GM12878 (cell line): ENCODE measurements around the gene ZNF512. TPM values are rescaled to one million over a fixed set of nuclear protein-coding genes. Genes with fewer than 3 reads are reported as not detected.

Source experiments
- ATAC-seq: fragments of 200-7000 bp; cut with Tn5 transposase; 3 replicates; pipeline ENCODE4 v1.9.1; 2020; ENCODE audit warnings: mild to moderate bottlenecking, moderate library complexity
- BruUV-seq: library from RNA; stranded (reverse); fragments of 400-500 nt; replicated peaks from 2 replicates; lab custom pipeline; 2021; lab: Mats Ljungman, UMichigan
- CTCF ChIA-PET: fragments of 300-600 bp; sonication (Branson Sonifier 250); formaldehyde crosslinking; extraction: SDS; loops from one replicate; lab custom pipeline; 2021; ENCODE audit warnings: inconsistent platforms; lab: Yijun Ruan, JAX
- POLR2A ChIA-PET: fragments of 350-600 bp; formaldehyde crosslinking; extraction: SDS; loops from one replicate; lab custom pipeline; 2021; ENCODE audit warnings: inconsistent platforms; lab: Charles Lee
- RAD21 ChIA-PET: fragments of 300-600 bp; sonication (Branson Sonifier 250); formaldehyde crosslinking; loops from one replicate; lab custom pipeline; 2023; ENCODE audit warnings: antibody characterized with exemption; ENCODE audit not compliant: unreplicated experiment; lab: Charles Lee
- SMC1A ChIA-PET: fragments of 300-600 bp; sonication (Branson Sonifier 250); formaldehyde crosslinking; loops from one replicate; lab custom pipeline; 2023; ENCODE audit not compliant: unreplicated experiment, uncharacterized antibody; lab: Charles Lee
- DNase-seq: peaks from one replicate; pipeline ENCODE4 v3.0.0-alpha.2; 2011; ENCODE audit warnings: low read depth, low spot score
- FAIRE-seq: peaks from 3 replicates; lab custom pipeline; 2011; peaks lifted over from hg19 to GRCh38; lab: Jason Lieb, UNC
- H2AFZ ChIP-seq: 2 replicates; pipeline ENCODE4 v1.6.0; 2011; ENCODE audit warnings: low read depth, low read length, control low read depth; ENCODE audit not compliant: control insufficient read depth
- H3K27ac ChIP-seq: 2 replicates; pipeline ENCODE4 v1.5.1; 2011; ENCODE audit warnings: control low read depth; ENCODE audit not compliant: control insufficient read depth, insufficient read depth
- H3K27me3 ChIP-seq, 2 experiments: replicated peaks in 1 of 2; 2 replicates each; pipeline versions ENCODE4 v1.6.0 to v1.6.1; 2011; ENCODE audit warnings: low read length in 1 of 2; ENCODE audit not compliant: control insufficient read depth in 2 of 2, insufficient read depth in 2 of 2
- H3K36me3 ChIP-seq, 2 experiments: 2 replicates each; pipeline ENCODE4 v1.5.1; 2011; ENCODE audit warnings: low read length in 1 of 2; ENCODE audit not compliant: control insufficient read depth in 2 of 2, insufficient read depth in 2 of 2
- H3K4me1 ChIP-seq: 2 replicates; pipeline ENCODE4 v1.6.1; 2011; ENCODE audit warnings: mild to moderate bottlenecking, low read length, moderate library complexity, mixed read lengths; ENCODE audit not compliant: control insufficient read depth, insufficient read depth
- H3K4me2 ChIP-seq: 2 replicates; pipeline ENCODE4 v1.6.0; 2011; ENCODE audit warnings: control low read depth; ENCODE audit not compliant: control insufficient read depth, insufficient read depth
- H3K4me3 ChIP-seq: fragments of 200-600 bp; sonication (generic); 2 replicates; pipeline ENCODE4 v1.5.1; 2016
- H3K79me2 ChIP-seq: 2 replicates; pipeline ENCODE4 v1.6.0; 2011; ENCODE audit warnings: low read length; ENCODE audit not compliant: control insufficient read depth, insufficient read depth
- H3K9ac ChIP-seq: 2 replicates; pipeline ENCODE4 v1.8.0; 2011; ENCODE audit warnings: low read length, control low read depth, mixed read lengths; ENCODE audit not compliant: control insufficient read depth, insufficient read depth
- H3K9me3 ChIP-seq: replicated peaks from 3 replicates; pipeline ENCODE4 v1.5.1; 2011; ENCODE audit warnings: mild to moderate bottlenecking, low read length; ENCODE audit not compliant: control insufficient read depth, insufficient read depth
- H4K20me1 ChIP-seq: 2 replicates; pipeline ENCODE4 v1.6.0; 2011; ENCODE audit not compliant: control insufficient read depth, insufficient read depth
- BCL11A ChIP-seq: IDR thresholded peaks from 2 replicates; pipeline ENCODE4 v1.6.1; 2011; ENCODE audit warnings: low read depth, low read length
- NBN ChIP-seq: fragments of 450-650 bp; IDR thresholded peaks from 2 replicates; pipeline ENCODE4 v1.6.1; 2016
- RAD51 ChIP-seq: fragments of 450-650 bp; IDR thresholded peaks from 2 replicates; pipeline ENCODE4 v1.6.1; 2016; ENCODE audit warnings: moderate library complexity, mild to moderate bottlenecking, inconsistent platforms
- RBBP5 ChIP-seq: fragments of 200-600 bp; sonication (generic); conservative IDR thresholded peaks from 2 replicates; pipeline ENCODE4 v1.6.1; 2016
- SIX5 ChIP-seq: IDR thresholded peaks from 2 replicates; pipeline ENCODE4 v1.6.1; 2011; ENCODE audit warnings: mild to moderate bottlenecking, low read depth, low read length, moderate library complexity; ENCODE audit not compliant: severe bottlenecking
- WGBS: methylation state at CpG from one replicate; pipeline ENCODE4 v1.1.6; 2016; ENCODE audit warnings: low lambda C conversion rate; ENCODE audit not compliant: insufficient replicate concordance, insufficient coverage; ENCODE audit errors: missing lambda C conversion rate; 5-methylcytosine and 5-hydroxymethylcytosine counted together
- in situ Hi-C: fragments of 300-500 bp; cut with MboI; formaldehyde crosslinking; loops from 9 replicates; pipeline ENCODE4 v1.14.3; 2018; ENCODE audit warnings: mixed read lengths
- intact Hi-C: fragments of 100-400 bp; cut with micrococcal nuclease; formaldehyde crosslinking; loops from one replicate; pipeline ENCODE4 v1.14.2; 2022; ENCODE audit not compliant: unreplicated experiment
- polyA plus RNA-seq, 11 experiments: library from polyadenylated mRNA; depleted of rRNA in 4 of 11; unstranded in 6 of 11; stranded (reverse) in 5 of 11; fragments of >200 nt; fragmentation: Nextera tagmentation in 4 of 11; fragmentation: Illumina TruSeq in 1 of 11; extraction: Ambion mirVana in 4 of 11; extraction: Trizol in 1 of 11; gene quantifications; 1 replicate in 1 of 11; 2 replicates in 10 of 11; pipeline versions ENCODE4 v1.2.1 to v1.2.3, GENCODE V29; 2011 to 2016; ENCODE audit warnings: inconsistent platforms in 2 of 11, missing spikeins in 2 of 11, low read depth in 1 of 11
- total RNA-seq, 4 experiments: library from RNA; depleted of rRNA in 3 of 4; stranded (reverse); fragments of >200 nt in 3 of 4; fragmentation: Illumina TruSeq in 1 of 4; extraction: Trizol in 1 of 4; gene quantifications; 2 replicates each; pipeline versions ENCODE4 v1.2.1 to v1.2.3, GENCODE V29; 2013 to 2021
- TF ChIP-seq, protein P1 (sequence below): fragments of 450-650 bp; formaldehyde crosslinking; IDR thresholded peaks from 2 replicates; pipeline ENCODE4 v1.5.0; 2022; ENCODE audit warnings: mild to moderate bottlenecking, missing genetic modification characterization

The ZNF512 gene
- total and polyA plus RNA-seq, 10 of the 15 experiments (the other 5 are each of a cell fraction or from before 2014, with no cell fraction given), result 14.1 to 61.9 (median 31.2) TPM

DNA sequence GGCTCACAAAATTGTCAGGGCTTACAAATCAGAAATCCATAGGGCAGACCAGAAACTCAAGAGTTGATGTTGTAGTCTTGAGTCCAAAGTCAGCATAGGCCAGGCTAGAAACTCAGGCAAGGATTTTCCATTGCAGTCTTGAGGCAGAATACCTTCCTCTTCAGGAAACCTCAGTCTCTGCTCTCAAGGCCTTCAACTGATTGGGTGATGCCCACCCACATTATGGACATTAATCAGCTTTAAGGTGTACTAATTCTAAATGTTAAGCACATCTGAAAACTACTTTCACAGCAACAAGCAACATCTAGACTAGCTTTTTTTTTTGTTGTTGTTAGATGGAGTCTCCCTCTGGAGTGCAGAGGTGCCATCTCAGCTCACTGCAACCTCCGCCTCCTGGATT is 31.3 kb upstream of the ZNF512 start:
- ChIA-PET SMC1A (no interaction called here), RAD21 (no interaction called here), CTCF (no interaction called here), POLR2A (interaction anchor here (0.5 kb wide), 1 partner anchor 95 kb away, joined by 3 read pairs; no protein-coding TSS in a partner anchor)
- no peaks in the 10 kb centered on the region for H3K79me2 ChIP-seq
- in situ Hi-C loops, result no loop called here
- TF ChIP-seq RBBP5, result no peak
- TF ChIP-seq BCL11A, result no peak
- TF ChIP-seq, protein P1, sequence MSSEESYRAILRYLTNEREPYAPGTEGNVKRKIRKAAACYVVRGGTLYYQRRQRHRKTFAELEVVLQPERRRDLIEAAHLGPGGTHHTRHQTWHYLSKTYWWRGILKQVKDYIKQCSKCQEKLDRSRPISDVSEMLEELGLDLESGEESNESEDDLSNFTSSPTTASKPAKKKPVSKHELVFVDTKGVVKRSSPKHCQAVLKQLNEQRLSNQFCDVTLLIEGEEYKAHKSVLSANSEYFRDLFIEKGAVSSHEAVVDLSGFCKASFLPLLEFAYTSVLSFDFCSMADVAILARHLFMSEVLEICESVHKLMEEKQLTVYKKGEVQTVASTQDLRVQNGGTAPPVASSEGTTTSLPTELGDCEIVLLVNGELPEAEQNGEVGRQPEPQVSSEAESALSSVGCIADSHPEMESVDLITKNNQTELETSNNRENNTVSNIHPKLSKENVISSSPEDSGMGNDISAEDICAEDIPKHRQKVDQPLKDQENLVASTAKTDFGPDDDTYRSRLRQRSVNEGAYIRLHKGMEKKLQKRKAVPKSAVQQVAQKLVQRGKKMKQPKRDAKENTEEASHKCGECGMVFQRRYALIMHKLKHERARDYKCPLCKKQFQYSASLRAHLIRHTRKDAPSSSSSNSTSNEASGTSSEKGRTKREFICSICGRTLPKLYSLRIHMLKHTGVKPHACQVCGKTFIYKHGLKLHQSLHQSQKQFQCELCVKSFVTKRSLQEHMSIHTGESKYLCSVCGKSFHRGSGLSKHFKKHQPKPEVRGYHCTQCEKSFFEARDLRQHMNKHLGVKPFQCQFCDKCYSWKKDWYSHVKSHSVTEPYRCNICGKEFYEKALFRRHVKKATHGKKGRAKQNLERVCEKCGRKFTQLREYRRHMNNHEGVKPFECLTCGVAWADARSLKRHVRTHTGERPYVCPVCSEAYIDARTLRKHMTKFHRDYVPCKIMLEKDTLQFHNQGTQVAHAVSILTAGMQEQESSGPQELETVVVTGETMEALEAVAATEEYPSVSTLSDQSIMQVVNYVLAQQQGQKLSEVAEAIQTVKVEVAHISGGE (CRISPR knock-in tag), result no peak
- TF ChIP-seq SIX5, result no peak
- no peak for TF ChIP-seq RAD51
- no peak for TF ChIP-seq NBN
- intact Hi-C loops, result no loop called here
- no peaks in the 10 kb centered on the region for H3K27me3 ChIP-seq
- H3K27ac ChIP-seq, result no peak overlapping the region
- no peak overlapping the region for H3K4me2 ChIP-seq
- no peak overlapping the region for H2AFZ ChIP-seq
- H3K9ac ChIP-seq, result no peak overlapping the region
- 100% methylated on average over 1 of the region's 1 CpG for whole genome bisulfite sequencing
- ATAC-seq, result no peak
- no TSS peak for BruUV-seq
- H3K4me1 ChIP-seq, result no peaks in the 10 kb centered on the region
- FAIRE-seq, result no peak
- DNase-seq, result no peak
- H4K20me1 ChIP-seq, result no peaks in the 10 kb centered on the region
- no peaks in the 10 kb centered on the region for H3K36me3 ChIP-seq
- H3K9me3 ChIP-seq, result no peaks in the 10 kb centered on the region
- no peak overlapping the region for H3K4me3 ChIP-seq
